GM12801 (cell line): ENCODE results near the gene RAMP3.

Experiments
- TF ChIP-seq, protein P1 (sequence below): IDR thresholded peaks from one replicate; pipeline ENCODE4 v1.5.1; 2011; ENCODE audit warnings: control low read depth; ENCODE audit not compliant: insufficient read length; ENCODE audit errors: extremely low read depth

RAMP3 gene

DNA sequence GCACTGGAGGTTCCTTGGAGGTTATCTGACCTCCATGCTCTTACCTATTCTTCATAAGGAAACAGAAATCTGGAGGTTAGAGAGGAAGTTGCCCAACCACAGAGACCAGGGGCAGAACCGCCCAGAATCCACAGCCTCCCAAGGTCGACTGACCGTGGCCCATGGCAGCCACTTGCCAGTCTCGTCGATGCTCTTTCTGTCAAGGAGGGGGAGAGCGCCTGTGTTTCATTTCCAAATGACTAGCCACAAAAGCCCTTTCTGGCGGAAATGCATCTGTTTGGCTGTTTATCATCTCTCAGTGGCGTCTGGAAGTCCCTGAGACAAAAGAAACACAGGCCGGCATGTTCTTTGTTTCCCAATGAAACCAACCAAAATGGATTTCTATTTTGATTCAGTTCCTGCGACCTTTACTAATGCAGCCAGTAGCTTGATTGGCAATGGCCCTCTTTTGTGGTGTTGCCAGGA is 2.9 kb downstream of the RAMP3 start:
- TF ChIP-seq, protein P1, sequence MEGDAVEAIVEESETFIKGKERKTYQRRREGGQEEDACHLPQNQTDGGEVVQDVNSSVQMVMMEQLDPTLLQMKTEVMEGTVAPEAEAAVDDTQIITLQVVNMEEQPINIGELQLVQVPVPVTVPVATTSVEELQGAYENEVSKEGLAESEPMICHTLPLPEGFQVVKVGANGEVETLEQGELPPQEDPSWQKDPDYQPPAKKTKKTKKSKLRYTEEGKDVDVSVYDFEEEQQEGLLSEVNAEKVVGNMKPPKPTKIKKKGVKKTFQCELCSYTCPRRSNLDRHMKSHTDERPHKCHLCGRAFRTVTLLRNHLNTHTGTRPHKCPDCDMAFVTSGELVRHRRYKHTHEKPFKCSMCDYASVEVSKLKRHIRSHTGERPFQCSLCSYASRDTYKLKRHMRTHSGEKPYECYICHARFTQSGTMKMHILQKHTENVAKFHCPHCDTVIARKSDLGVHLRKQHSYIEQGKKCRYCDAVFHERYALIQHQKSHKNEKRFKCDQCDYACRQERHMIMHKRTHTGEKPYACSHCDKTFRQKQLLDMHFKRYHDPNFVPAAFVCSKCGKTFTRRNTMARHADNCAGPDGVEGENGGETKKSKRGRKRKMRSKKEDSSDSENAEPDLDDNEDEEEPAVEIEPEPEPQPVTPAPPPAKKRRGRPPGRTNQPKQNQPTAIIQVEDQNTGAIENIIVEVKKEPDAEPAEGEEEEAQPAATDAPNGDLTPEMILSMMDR = no peak

DNA sequence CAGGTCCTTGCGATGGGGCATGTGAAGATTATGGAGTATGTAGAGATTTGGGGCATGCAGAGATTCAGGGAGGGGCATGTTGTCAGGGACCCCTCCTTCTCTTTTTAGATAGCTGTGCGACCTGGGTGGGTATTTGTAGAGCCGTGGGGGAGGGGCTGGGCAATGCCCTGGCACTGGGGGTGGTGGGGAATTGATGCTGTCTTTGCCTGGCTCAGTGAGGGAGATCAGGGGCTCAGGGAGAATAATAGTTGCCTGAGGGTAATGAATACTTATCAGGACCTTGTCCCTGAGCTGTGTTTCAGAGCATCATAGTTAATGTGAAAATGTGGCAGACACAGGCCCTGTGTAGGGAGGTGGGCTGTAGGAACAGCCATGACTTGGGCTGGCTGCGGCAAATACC is 3.5 kb downstream of the RAMP3 start:
- TF ChIP-seq, protein P1 = no peak

DNA sequence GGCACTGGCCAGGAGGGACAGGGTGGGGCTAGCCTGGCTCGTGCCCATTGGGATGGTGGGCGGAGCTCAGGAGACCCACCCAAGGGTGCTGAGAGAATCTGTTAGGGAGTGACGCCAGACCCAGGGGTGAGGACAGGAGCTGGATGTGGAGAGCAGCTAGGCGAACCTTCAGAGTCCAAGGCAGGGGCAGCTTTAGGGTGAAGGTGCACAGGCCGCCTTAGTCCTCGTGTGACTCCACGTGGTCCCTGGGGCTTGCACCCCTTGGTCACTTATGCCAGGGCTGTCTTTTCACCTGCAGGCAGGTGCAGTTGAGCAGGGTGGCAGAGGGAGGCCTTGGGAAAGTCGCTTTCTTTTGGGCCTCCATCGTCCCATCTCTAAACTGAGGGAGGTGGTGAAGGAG is 4.3 kb downstream of the RAMP3 start:
- TF ChIP-seq, protein P1 = no peak

DNA sequence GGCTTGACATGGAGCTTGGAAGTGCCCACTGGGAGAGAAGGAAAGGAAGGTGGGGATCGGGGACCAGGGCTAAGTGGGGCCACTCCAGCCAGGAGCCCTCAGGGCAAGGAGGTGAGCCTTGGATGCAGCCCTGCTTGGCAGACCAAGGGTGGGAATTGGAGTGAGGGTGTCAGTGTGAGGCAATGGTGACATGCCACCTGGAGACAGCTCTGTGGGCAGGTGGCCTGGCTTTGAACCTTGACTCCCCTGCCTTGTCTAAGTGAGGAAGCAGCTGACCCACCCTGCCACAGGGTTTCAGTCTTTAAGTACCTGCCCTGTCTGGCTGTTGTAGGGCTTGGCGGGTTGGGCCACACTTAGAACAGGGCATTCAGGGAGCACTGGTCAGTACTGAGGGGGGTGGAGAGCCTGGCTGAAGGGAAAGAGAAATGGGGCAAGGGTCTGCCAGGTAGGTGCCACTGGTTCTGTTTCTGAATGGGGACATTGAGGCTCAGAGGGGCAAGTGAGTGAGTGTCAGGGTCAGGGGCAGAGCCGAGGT is 4.8 kb downstream of the RAMP3 start:
- TF ChIP-seq, protein P1 = no peak

DNA sequence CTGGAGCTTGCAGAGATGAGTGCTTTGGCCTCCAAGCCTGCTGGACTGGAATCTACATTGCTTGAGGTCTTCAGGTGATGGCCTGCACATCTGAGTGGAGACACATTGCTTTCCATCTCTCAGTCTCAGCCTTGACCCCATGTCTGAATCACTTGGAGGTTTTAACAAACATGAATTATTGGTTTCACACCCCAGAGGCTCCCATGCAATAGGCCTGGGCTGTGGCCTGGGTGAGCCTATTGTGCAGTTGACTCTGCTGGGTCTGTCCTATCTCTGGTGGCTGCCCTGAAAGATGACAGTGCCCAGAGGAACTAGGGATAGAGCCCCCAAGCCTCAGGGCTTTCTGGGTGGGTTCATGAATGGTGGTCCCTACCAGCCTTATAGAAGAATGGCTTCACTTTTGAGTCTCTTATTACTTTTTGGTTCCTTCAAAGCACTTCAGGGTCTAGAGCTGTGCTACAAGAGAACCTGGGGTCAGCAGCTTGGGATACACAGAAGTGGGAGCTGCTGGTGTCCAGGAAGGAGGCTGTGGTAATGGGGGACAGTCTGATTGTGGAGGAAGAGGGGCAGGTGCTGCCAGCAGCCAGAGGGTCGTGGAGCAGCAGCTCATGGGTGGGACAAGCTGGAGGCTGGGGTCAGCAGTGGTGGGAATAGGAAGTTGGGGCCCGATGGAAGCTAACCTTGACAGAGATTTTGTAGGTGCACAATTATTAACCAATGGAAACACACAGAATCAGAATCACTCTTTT is 5.5 kb downstream of the RAMP3 start:
- TF ChIP-seq, protein P1 = no peak

DNA sequence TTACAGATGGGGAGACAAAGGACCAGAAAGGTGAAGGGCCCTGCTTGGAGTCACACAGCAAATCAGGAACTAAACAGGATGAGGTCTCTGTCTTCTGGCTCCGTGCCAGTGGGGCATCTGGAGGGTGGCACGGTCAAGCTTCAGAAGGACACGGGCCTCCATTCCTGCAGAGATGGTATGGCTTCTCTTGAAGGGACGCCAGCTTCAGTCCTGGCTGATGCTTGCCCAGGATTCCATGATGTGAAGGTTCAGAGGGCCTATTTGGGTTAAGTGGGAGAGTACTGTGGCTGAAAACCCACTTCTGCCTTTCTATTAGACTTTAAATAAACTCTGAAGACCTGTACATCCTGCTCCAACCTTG is 6.1 kb downstream of the RAMP3 start:
- TF ChIP-seq, protein P1 = no peak

DNA sequence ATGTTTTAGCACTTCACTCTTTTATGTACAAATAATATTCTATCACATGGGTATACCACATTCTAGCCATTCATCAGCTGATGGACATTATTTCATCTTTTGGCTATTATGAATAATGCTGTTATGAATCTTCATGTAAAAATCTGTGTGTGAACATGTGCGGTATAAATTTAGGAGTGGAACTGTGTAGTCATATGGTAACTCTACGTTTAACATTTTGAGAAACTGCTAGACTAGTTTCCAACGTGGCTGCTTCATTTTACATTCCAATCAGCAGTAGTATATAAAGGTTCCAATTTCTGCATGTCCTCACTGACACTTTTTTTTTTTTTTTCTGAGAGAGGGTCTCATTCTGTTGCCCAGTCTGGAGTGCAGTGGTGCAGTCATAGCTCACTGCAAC is 8.3 kb downstream of the RAMP3 start:
- TF ChIP-seq, protein P1 = no peak
